ENCODE data around the gene SPPL3.
A peak's percentile ranks its signal among the peaks of the same experiment; 100 is the strongest.

Gene SPPL3

GRCh38 chr12:120750806-120751205, 153.4 kb downstream of the SPPL3 start:
- peak; percentile 29; the same call in 1 of the 2 replicates for TF ChIP-seq ZNF121 (tag by site-specific recombination; IDR thresholded peaks at IDR 0.05)
- TF ChIP-seq ZNF514 (tag by site-specific recombination; IDR thresholded peaks at IDR 0.05): no peak
- Histone ChIP-seq H3K27ac (ENCODE audit: extremely low read depth, low read depth, low read length) (no peak overlapping the region), H3K9me3 (ENCODE audit: control insufficient read depth, insufficient read depth, low read depth, low read length) (no peaks in the 10 kb centered on the region), H3K36me3 (ENCODE audit: control insufficient read depth in 2 of 2, insufficient read depth in 1 of 2, low read length in 2 of 2) (no peaks in the 10 kb centered on the region), H3K4me3 (ENCODE audit: low read depth, low read length) (no peak overlapping the region), H3K4me1 (ENCODE audit: control insufficient read depth, insufficient read depth, low read length) (no peaks in the 10 kb centered on the region)
- ChIA-PET CTCF (interaction anchor here (0.6 to 2.5 kb wide), 5 partner anchors 12 to 221 kb away, joined by 3 to 16 read pairs (median 4); no protein-coding TSS in a partner anchor), POLR2A (interaction anchor here (0.7 kb wide), 1 partner anchor 935 kb away, joined by 3 read pairs; no protein-coding TSS in a partner anchor)

DNA sequence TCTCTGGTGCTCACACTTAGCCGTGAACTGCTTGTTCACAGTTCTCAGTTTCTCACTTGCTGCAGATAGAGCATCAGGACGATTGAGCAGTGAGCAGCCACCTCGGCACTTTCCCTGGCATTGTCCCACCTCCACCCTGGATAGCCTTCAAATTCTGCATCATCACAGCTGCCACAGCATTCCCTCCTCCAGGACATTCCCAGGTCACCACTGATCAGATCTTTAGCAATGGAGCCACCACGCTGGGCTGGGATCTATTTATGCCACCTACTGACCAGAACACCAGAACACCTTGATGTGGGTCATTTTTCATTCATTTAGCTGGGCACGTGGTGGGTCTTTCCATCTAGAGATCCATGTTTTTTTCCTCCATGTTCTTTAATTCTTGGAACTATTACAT, 154.9 kb downstream of the SPPL3 start:
- no peak for TF ChIP-seq ZNF660 (tag by site-specific recombination; IDR thresholded peaks at IDR 0.05)
- no peak for TF ChIP-seq ZBTB8A (tag by site-specific recombination; IDR thresholded peaks at IDR 0.05)
- TF ChIP-seq, protein P1, sequence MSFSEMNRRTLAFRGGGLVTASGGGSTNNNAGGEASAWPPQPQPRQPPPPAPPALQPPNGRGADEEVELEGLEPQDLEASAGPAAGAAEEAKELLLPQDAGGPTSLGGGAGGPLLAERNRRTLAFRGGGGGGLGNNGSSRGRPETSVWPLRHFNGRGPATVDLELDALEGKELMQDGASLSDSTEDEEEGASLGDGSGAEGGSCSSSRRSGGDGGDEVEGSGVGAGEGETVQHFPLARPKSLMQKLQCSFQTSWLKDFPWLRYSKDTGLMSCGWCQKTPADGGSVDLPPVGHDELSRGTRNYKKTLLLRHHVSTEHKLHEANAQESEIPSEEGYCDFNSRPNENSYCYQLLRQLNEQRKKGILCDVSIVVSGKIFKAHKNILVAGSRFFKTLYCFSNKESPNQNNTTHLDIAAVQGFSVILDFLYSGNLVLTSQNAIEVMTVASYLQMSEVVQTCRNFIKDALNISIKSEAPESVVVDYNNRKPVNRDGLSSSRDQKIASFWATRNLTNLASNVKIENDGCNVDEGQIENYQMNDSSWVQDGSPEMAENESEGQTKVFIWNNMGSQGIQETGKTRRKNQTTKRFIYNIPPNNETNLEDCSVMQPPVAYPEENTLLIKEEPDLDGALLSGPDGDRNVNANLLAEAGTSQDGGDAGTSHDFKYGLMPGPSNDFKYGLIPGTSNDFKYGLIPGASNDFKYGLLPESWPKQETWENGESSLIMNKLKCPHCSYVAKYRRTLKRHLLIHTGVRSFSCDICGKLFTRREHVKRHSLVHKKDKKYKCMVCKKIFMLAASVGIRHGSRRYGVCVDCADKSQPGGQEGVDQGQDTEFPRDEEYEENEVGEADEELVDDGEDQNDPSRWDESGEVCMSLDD (tag by site-specific recombination; IDR thresholded peaks at IDR 0.05): no peak
- no peak for TF ChIP-seq ZNF202 (tag by site-specific recombination; IDR thresholded peaks at IDR 0.05; ENCODE audit: borderline replicate concordance)
- TF ChIP-seq ZNF658 (tag by site-specific recombination; IDR thresholded peaks at IDR 0.05): no peak
- no peak for TF ChIP-seq ZIC2 (tag by site-specific recombination; IDR thresholded peaks at IDR 0.05)
- no peak for TF ChIP-seq ZNF692 (tag by site-specific recombination; IDR thresholded peaks at IDR 0.05)
- no peak for TF ChIP-seq ATF2 (tag by site-specific recombination; IDR thresholded peaks at IDR 0.05; ENCODE audit: low read depth)
- TF ChIP-seq ZNF529 (tag by site-specific recombination; IDR thresholded peaks at IDR 0.05; ENCODE audit: insufficient replicate concordance): no peak
- no peak for TF ChIP-seq ZNF184 (tag by site-specific recombination; IDR thresholded peaks at IDR 0.05)
- POLR2A ChIA-PET: no interaction called here
- CTCF ChIA-PET: interaction anchor here (0.7 kb wide), 1 partner anchor 193 kb away, joined by 5 read pairs; no protein-coding TSS in a partner anchor
- Histone ChIP-seq H3K27ac (ENCODE audit: extremely low read depth, low read depth, low read length) (no peak overlapping the region), H3K4me3 (ENCODE audit: low read depth, low read length) (no peak overlapping the region), H3K36me3 (ENCODE audit: control insufficient read depth in 2 of 2, insufficient read depth in 1 of 2, low read length in 2 of 2) (no peaks in the 10 kb centered on the region), H3K4me1 (ENCODE audit: control insufficient read depth, insufficient read depth, low read length) (no peaks in the 10 kb centered on the region), H3K9me3 (ENCODE audit: control insufficient read depth, insufficient read depth, low read depth, low read length) (no peaks in the 10 kb centered on the region)

DNA sequence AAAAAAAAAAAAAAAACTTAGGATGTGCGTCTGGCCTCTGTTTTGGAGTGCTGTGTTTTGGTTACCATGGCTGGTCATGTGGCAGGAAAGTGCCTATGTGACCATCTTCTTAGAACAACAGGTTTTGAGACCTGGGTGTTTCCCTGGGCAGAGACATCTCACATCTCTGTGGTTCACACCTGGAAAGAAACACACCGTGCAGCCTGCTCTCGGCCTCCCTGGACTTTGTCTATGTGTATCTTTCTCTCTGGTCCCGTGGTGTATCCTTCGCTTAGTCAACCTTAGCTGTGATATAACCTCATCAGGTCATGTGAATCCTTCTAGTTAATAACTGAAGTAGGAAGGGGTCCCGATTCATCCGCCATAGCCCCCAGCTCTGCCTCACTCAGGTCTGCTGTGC, 155.9 kb downstream of the SPPL3 start:
- no peak for TF ChIP-seq ZNF302 (tag by site-specific recombination; IDR thresholded peaks at IDR 0.05; ENCODE audit: low read depth)
- TF ChIP-seq ZNF677 (tag by site-specific recombination; IDR thresholded peaks at IDR 0.05): no peak
- no peak for TF ChIP-seq ZNF24 (tag by site-specific recombination; IDR thresholded peaks at IDR 0.05)
- no peak for TF ChIP-seq HIC1 (tag by site-specific recombination; IDR thresholded peaks at IDR 0.05)
- TF ChIP-seq ZNF16 (tag by site-specific recombination; IDR thresholded peaks at IDR 0.05; ENCODE audit: low read depth): no peak
- no peak for TF ChIP-seq ZNF184 (tag by site-specific recombination; IDR thresholded peaks at IDR 0.05)
- no peak for TF ChIP-seq RBAK (tag by site-specific recombination; IDR thresholded peaks at IDR 0.05)
- Histone ChIP-seq H3K27ac (ENCODE audit: extremely low read depth, low read depth, low read length) (no peak overlapping the region), H3K4me3 (ENCODE audit: low read depth, low read length) (no peak overlapping the region), H3K9me3 (ENCODE audit: control insufficient read depth, insufficient read depth, low read depth, low read length) (no peaks in the 10 kb centered on the region), H3K36me3 (ENCODE audit: control insufficient read depth in 2 of 2, insufficient read depth in 1 of 2, low read length in 2 of 2) (no peaks in the 10 kb centered on the region), H3K4me1 (ENCODE audit: control insufficient read depth, insufficient read depth, low read length) (no peaks in the 10 kb centered on the region)
- POLR2A ChIA-PET: interaction anchor here (0.5 kb wide), 1 partner anchor 15 kb away, joined by 4 read pairs; no protein-coding TSS in a partner anchor
- CTCF ChIA-PET: no interaction called here

All from HEK293 (cell line).